ENCODE measurements around the gene RING1.
A peak's percentile ranks its signal among the peaks of the same experiment; 100 is the strongest.

The RING1 gene

GRCh38 chr6:33208091-33208967, at the start of gene RING1:
RING1 (plus strand) TSS chr6:33208500; CDS start chr6:33208823, 323 bp downstream.
- peak; percentile 69 for DNase-seq (ENCODE audit: low read depth)

DNA sequence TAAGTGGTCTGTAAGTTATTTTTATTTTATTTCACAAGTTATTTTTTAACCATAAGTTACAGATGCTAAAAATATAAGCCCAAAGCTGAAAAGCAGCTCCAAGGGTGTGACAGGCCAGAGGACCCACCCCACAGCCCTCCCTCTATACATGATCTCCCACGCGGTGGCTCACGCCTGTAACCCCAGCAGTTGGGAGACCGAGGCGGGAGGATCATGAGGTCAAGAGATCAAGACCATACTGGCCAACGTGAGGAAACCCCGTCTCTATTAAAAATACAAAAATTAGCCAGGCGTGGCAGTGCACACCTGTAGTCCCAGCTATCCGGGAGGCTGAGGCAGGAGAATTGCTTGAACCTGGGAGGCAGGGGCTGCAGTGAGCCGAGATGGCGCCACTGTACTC, 48.2 kb upstream of the RING1 start:
- DNase-seq (ENCODE audit: low read depth), result no peak

DNA sequence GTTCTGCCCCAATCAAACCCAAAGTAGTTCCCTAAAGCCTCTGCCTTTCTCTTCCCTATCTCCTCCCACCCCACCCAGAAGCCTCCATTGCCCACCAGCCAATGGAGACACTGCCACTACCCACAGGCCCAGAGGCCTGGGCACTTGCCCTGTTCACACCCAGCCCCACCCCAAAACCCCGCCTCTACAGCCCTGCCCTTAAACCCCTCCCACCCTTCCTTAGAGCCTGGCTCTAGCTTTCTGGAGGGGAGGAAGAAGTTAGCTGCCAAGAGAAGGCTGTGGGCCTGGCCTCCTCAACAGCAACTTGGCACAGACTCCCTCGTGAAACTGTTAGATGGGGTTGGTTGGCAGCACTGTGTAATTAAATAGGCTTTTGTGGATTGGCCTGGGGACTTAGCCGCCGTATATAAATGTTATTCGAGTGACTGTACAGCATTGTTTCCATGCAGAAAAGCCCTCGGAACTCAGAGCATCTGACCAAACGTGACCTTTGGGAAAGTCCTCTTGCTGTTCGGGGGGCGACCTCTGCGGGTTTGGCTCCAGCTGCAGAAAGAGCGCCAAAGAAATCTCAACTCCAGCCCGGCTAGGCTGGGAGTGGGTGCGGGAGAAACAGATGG, 47.5 kb upstream of the RING1 start:
- DNase-seq (ENCODE audit: low read depth), result peak; percentile 45

DNA sequence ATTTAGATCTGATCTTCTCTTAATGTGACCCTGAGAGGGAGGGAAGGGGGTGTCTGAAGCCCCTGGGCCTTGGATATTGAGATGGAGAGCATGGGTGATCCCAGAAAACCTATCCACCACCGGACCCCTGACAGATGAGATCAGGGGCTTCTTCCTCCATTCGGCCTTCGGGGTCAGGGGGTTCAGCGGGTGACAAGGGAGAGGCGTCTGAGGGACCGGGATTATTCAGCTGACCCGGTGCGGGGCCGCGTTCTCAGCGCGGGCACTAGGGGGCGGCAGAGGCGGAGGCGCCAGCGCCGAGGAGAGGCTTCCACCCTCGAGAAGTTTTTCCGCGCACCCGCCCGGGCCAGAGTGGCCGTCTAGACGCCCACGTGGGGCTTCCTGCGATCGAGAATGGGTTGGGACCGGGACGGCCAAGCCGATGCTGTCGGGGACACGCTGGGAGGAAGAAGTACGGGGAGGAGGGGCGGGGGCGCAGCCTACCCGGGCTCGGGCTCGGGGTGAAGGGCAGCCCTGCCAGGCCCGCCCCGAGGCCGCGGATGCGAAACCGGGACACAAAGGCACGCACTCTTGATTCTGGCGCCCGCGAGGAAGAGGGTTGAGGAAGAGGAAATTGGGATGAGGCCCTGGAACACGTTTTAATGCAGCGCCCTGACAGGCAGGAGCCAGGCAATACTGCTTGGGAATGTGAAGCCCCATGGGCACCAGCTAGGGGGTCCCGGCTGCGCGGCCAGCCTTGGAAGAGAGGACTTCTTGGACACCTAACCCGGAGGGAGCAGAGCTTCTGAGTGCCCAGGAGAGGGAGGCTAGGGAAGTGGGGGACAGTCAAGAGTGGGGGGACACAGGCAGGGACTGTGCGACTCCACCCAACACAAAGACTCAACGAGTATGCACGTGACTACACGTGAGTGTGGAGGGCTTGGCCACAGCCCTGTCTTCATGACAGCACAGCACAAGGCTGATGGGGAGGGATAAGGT, 46.7 kb upstream of the RING1 start:
- DNase-seq (ENCODE audit: low read depth), result peak; percentile 25

DNA sequence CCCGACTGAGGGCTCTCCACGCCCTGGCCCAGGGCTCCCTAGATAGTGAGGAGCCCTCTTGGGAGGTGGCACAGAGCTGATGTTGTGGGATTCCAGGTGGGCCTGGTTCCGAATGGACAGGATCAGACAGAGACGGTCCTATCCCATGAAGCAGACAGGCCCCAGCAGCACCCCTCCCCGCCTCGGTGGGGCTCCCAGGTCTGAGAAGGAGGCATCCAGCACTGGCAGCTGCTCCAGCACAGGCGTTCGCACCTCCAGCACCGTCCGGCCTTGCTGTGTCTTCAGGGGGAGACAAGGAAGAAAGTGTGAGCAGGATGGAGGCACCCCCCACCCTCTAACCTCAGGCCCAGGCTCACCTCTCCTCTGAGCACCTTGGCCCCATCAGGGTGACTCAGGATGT, 44.8 kb upstream of the RING1 start:
- DNase-seq (ENCODE audit: low read depth), result no peak

DNA sequence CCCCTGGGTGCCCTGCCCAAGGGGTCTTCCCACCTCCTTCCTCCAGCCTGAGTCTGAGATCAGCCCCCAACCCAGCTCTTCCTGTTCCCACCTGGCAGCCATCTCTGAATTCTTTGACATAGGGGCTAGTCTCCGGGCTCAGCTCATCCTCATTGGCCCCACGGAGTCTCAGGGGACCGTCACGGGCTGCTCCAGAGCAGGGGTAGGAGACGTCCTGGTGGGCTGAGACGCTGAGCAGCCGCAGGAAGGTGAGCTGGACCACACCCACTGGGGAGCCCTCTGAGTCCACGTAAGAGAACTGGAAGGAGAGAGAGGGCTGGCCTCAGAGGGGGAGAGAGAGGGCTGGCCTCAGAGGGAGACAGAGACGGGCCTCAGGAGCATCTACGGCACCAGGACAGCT, 44.1 kb upstream of the RING1 start:
- no peak for DNase-seq (ENCODE audit: low read depth)

GRCh38 chr6:33164665-33165373, 43.5 kb upstream of the RING1 start:
- DNase-seq (ENCODE audit: low read depth), result no peak

- no peak for DNase-seq (ENCODE audit: low read depth)
Observed at GRCh38 chr6:33165581-33166258, 42.6 kb upstream of the RING1 start.

GRCh38 chr6:33166363-33166762, 41.9 kb upstream of the RING1 start:
- DNase-seq (ENCODE audit: low read depth), result no peak

- DNase-seq (ENCODE audit: low read depth), result no peak
Observed at GRCh38 chr6:33166811-33167210, 41.5 kb upstream of the RING1 start.

GRCh38 chr6:33167374-33168283, 40.7 kb upstream of the RING1 start:
- no peak for DNase-seq (ENCODE audit: low read depth)

GRCh38 chr6:33168284-33168601, 40.1 kb upstream of the RING1 start:
- DNase-seq (ENCODE audit: low read depth), result no peak

DNA sequence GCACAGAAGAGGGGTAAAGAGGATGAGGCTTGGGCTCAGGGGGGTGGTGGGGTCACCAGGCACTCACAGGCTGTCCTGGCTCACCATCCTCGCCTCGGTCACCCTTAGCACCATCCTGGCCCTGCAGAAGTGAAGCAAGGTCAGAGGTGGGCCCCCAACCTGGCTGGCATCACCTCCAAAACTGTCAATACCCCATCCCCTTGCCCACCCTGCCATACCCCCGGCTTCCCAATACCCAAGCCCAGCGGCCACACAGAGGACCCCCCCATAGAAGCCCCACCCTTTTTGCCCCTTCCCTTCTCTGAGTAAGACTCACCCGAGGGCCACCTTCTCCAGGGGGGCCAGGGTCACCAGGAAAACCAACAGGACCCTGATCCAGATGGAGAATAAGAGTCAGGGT, 39.7 kb upstream of the RING1 start:
- no peak for DNase-seq (ENCODE audit: low read depth)

DNA sequence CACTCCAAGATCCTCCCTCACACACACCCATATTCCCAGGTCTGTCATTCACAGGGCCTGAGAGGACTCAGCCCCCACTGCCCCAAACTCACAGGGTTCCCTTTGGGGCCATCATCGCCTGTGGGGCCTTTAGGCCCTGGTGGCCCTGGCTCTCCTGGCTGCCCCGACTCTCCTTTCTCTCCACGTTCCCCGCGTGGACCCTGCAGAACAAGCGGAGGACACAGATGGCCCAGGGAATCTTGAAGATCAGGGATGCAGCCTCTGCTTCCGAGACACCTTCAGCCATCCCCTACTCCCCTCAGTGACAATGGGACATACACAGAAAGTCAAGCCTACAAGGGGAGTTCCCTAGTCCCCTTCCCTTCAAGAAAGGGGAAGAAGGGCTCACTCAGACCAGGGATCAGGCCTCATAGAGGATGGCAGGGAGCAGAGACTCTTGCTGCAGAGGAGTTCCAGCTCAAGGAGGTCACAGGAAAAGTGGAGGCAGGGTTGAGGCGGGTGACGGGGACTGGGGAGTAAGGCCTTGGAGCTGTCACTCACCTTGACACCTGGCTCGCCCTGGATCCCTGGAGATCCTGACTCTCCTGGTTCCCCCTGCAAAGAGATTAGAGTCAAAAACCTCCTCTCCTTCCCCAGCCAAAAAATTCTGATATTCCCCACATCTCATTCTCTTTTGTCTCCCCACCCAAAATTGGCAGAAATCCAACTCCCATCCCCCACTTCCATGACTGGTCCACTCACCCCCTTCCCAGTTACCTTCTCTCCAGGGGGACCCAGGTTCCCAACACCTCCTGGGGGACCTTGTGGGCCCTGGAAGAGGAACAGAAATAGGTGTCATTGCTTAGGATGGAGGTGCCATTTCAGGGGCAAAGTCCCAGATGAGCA, 38.8 kb upstream of the RING1 start:
- no peak for DNase-seq (ENCODE audit: low read depth)

- DNase-seq (ENCODE audit: low read depth), result no peak
Observed at GRCh38 chr6:33170176-33171015, 37.9 kb upstream of the RING1 start.

DNA sequence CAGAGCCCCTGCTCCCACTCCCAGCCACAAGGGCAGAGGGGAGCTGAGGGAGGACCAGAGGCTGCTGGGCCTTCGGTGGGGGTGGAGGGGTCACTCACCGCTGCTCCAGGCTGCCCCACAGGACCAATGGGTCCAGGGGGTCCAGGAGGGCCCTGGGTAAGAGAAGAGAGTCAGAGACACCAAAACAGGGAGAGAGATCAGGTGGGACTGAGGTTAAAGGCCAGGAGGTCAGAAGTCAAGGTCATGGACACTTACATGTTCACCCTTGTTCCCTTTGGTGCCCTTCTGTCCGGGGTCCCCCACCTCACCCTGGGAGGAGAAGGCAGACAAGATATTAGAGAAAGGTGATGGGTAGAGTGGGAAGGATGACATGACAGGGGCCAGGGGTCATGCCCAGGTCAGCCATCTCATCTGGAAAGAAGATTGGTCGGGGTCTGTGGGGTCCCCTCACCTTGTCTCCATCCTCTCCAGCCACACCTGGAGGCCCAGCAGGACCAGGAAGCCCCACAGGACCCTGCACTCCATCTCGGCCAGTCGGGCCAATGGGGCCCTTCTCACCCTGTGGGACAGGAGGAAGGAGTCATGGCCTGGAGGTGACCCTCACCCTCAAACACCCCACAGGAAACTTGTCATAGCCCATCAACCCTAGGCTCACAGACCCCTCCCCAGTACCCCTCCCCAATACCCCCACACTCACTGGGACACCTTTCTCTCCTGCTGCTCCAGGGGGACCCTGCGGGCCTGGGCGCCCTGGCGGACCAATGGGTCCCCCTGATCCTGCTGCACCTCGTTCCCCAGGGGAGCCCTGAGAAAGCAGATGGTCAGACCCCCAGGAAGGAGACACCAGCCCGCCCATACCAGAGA, 37.1 kb upstream of the RING1 start:
- no peak for DNase-seq (ENCODE audit: low read depth)
